Neural crest cell (in vitro differentiated cells): ENCODE data around the gene TRAF1. TPM values are rescaled to one million over a fixed set of nuclear protein-coding genes. Genes with fewer than 3 reads are reported as not detected.

Experiments used
- DNase-seq: peaks from one replicate; pipeline ENCODE4 v3.0.0; 2021; ENCODE audit warnings: low read depth, mixed read lengths, low spot score
- H3K27ac Mint-ChIP-seq: one replicate; pipeline ENCODE4 v1.8.0; 2021; ENCODE audit warnings: mild to moderate bottlenecking, mixed read lengths; ENCODE audit not compliant: unreplicated experiment
- H3K27me3 Mint-ChIP-seq: 2 replicates; pipeline ENCODE4 v1.8.0; 2021; ENCODE audit warnings: low read depth, mild to moderate bottlenecking, mixed read lengths
- H3K36me3 Mint-ChIP-seq: 2 replicates; pipeline ENCODE4 v1.8.0; 2021; ENCODE audit warnings: low read depth, mild to moderate bottlenecking, mixed read lengths
- H3K4me1 Mint-ChIP-seq: 2 replicates; pipeline ENCODE4 v1.8.0; 2021; ENCODE audit warnings: mixed read lengths
- H3K4me3 Mint-ChIP-seq: one replicate; pipeline ENCODE4 v1.8.0; 2021; ENCODE audit warnings: mild to moderate bottlenecking, mixed read lengths
- H3K9me3 Mint-ChIP-seq: 2 replicates; pipeline ENCODE4 v1.8.0; 2021; ENCODE audit warnings: mixed read lengths
- total RNA-seq: library from RNA; stranded (reverse); gene quantifications from 2 replicates; pipeline ENCODE4 v1.2.1, GENCODE V29; 2021
- TF ChIP-seq, protein P1 (sequence below): fragments of 200-600 bp; sonication (generic); conservative IDR thresholded peaks from 2 replicates; pipeline ENCODE4 v1.5.0; 2021; ENCODE audit warnings: antibody characterized with exemption, mild to moderate bottlenecking

Gene TRAF1
- total RNA-seq, 1 donor from 2014 or later: 3.8 TPM

DNA sequence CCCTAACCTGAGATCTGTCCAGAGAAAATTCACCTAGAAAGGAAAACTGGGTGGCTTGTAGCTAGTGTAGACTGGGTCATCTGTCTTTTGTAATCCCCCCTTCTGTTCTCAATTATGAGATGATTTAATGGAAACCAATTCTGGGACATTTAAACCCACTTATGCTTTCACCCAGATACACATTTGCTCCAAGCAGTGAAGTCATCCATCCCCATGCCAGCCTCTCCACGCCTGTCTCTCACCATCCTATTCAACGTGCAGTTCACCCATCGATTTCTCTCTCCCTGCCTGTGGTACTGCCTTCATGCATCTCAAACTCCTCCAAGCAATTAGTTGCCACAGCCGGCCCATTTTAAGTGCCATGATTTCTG lies 51.4 kb downstream of the TRAF1 start:
- H3K4me1 Mint-ChIP-seq: peaks cover 46% of the 10 kb centered on the region

DNA sequence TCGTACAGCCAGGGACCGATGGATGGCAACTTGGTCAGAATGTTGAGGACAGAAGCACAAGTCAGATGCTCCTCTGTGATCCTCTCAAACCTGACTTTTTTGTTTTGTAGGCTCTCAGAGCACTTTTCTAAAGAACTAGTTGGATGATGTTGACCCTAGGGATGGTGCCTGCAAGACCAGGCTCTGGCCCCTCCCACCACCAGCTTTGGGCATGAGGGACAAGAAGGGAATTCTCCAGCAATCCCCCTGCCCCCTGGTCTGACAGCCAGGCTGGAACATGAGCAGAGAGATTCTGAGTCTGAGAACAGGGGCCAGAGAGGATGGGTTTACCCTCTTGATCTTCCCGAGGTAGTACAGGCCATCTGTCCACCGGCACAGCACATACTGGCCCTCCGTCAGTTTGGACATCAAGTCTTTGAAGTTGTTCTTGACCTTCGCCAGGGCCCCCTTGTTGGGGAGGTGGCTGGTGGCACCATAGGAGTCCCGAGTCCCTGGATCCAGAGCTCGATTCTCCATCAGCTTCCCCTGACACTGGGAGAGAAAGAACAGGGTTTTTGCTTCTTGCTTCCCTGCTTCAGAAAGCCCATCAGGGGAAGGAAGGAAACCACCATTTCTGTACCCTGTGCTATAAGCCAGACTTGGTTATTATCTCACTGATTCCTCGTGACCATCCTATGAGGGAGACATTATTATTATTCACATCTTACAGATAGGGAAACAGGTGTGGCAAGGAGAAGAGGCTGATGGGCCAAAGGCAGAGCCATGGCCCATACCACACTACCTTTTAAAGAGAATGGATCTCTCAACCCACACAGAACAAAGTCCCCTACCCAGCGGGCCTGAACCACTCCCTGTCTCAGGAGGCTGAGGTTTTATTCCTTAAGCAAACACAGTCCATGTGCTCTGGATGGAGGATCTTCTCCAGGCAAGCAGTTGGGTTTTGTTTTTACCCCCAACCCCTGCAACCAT lies 52.1 kb downstream of the TRAF1 start:
- no peak for DNase-seq
- Mint-ChIP-seq H3K27ac (no peak overlapping the region), H3K9me3 (no peaks in the 10 kb centered on the region), H3K27me3 (peaks cover 2% of the 10 kb centered on the region), H3K36me3 (peaks cover 12% of the 10 kb centered on the region), H3K4me1 (peaks cover 49% of the 10 kb centered on the region), H3K4me3 (peak overlapping the region; percentile 90)
- TF ChIP-seq, protein P1, sequence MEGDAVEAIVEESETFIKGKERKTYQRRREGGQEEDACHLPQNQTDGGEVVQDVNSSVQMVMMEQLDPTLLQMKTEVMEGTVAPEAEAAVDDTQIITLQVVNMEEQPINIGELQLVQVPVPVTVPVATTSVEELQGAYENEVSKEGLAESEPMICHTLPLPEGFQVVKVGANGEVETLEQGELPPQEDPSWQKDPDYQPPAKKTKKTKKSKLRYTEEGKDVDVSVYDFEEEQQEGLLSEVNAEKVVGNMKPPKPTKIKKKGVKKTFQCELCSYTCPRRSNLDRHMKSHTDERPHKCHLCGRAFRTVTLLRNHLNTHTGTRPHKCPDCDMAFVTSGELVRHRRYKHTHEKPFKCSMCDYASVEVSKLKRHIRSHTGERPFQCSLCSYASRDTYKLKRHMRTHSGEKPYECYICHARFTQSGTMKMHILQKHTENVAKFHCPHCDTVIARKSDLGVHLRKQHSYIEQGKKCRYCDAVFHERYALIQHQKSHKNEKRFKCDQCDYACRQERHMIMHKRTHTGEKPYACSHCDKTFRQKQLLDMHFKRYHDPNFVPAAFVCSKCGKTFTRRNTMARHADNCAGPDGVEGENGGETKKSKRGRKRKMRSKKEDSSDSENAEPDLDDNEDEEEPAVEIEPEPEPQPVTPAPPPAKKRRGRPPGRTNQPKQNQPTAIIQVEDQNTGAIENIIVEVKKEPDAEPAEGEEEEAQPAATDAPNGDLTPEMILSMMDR: no peak

More for the DNA sequence above, 51.4 kb downstream of the TRAF1 start:
- H3K27me3 Mint-ChIP-seq: peaks cover 2% of the 10 kb centered on the region
- H3K9me3 Mint-ChIP-seq: no peaks in the 10 kb centered on the region
- no peak overlapping the region for H3K27ac Mint-ChIP-seq
- peaks cover 12% of the 10 kb centered on the region for H3K36me3 Mint-ChIP-seq
- TF ChIP-seq, protein P1: no peak
- DNase-seq: no peak
- H3K4me3 Mint-ChIP-seq: peak overlapping the region; percentile 90

DNA sequence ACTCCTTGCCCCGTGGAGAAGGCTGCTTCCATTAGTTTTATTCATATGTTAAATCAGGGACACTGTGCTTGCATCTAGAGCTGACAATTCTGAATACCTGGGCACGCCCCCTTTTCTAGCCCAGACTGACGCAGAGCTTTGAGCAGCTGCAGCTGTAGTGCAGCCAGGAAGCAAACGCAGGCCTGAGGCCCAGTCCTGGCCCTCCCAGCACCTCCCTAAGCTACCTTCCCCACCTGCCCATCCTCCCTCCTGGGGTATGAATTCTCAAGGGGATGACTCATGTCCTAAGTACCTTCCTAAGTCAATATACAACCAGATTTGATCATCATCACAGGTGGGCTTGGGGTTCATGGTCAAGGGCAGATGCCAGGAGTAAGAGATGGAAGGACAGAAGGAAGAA lies 53.1 kb downstream of the TRAF1 start:
- TF ChIP-seq, protein P1: no peak
- peaks cover 12% of the 10 kb centered on the region for H3K36me3 Mint-ChIP-seq
- H3K27ac Mint-ChIP-seq: no peak overlapping the region
- H3K4me1 Mint-ChIP-seq: peaks cover 53% of the 10 kb centered on the region
- H3K9me3 Mint-ChIP-seq: no peaks in the 10 kb centered on the region
- peak overlapping the region; percentile 90 for H3K4me3 Mint-ChIP-seq
- DNase-seq: no peak
- H3K27me3 Mint-ChIP-seq: no peaks in the 10 kb centered on the region

DNA sequence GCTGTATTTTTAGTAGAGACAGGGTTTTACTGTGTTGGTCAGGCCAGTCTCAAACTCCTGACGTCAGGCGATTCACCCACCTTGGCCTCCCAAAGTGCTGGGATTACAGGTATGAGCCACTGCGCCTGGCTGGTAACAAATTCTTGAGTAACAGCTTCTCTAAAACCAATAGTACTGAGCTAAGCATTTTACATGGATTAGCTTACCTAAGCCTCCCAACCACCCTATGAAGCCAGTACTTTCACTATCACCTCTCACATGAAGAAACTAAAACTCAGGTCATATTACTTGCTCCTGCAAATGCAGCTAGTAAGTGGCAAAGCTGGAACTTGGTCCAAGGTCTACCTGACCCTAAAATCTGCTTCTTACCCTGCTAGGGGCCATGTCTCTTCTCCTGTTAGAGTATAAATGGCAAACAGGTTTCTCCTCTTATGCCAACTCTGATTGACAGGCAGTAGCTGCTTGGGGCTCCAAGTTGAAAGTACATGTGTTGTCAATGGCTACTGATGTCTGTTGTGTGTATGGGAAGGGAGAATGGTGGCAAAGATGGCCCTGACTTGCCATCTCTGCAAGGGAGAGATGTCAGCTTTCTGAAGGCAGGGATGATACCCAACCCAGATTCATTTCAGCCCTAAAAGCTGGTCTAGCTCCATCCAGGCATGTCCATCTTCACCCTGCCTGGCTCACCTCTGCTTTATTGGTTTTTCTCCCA lies 53.6 kb downstream of the TRAF1 start:
- TF ChIP-seq, protein P1: no peak
- Mint-ChIP-seq H3K27me3 (no peaks in the 10 kb centered on the region), H3K36me3 (peaks cover 16% of the 10 kb centered on the region), H3K4me1 (peaks cover 52% of the 10 kb centered on the region), H3K27ac (no peak overlapping the region), H3K4me3 (peak overlapping the region; percentile 90), H3K9me3 (no peaks in the 10 kb centered on the region)
- no peak for DNase-seq

DNA sequence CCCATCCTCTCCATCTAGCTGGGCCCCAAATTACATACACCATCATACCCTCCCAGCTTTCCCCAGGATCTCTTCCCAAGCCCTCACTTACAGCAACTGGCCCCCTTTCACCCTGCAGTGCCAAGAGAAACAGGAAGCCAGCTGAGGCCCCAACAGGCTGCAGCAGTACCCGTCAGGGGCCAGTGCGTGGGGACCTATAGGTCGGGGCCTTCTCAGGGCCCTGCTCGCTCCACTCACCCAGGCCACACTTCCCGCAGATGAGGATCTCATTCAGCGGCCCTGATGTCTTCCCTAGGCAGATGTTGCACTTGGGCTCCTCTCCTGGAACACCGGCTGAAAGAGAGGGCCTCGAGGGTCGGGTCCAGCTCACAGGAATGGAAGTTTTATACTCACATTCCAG lies 56.4 kb downstream of the TRAF1 start:
- H3K27ac Mint-ChIP-seq: no peak overlapping the region
- peaks cover 16% of the 10 kb centered on the region for H3K36me3 Mint-ChIP-seq
- H3K4me3 Mint-ChIP-seq: peak overlapping the region; percentile 49
- DNase-seq: no peak
- H3K27me3 Mint-ChIP-seq: no peaks in the 10 kb centered on the region
- no peaks in the 10 kb centered on the region for H3K9me3 Mint-ChIP-seq
- peaks cover 38% of the 10 kb centered on the region for H3K4me1 Mint-ChIP-seq
- TF ChIP-seq, protein P1: no peak
